NCI-H446 (cell line): ENCODE results near the gene SIX5.

ENCODE experiments used
- DNase-seq, 2 experiments: peaks; one replicate each; lab custom pipeline; 2025; lab: John Stamatoyannopoulos, UW

Gene SIX5

DNA sequence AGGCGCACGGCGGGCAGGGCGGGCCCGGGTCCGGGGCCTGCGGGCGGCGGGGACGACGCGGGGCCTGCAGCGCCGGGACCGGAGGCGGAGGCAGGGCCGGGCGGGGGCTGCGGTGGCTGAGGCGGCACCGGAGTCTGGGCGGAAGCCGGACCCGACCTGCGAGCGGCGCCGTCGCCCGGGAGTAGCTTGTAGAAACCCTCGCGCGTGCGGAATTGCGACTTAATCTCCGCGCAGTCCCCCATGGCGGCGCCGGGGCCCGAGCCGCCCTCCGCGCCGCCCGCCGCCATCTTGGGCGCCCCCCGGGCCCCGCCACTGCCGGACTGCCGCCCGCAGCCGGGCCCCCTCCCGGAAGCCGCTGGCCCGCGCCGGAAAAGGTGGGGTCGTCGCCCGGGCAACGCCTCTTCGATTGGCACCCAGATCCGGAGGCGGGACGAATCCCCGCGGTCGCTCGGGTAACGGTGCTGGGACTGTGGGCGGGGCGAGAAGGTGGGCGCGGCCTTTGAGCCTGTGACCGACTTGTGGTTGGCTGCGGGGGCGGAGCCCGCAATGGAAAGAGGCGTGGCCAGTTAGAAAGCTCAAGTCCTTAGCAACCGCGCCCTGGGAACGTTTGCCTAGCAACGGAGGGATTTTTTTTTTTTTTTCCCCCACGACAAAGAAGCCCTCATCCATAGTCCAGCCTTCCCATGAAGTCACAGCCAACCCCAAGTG is 23.6 kb upstream of the SIX5 start, which contains the start of gene DMWD:
DMWD (minus strand) TSS at position 376 of the 708 bp plus-strand sequence; CDS start at position 287, 89 bp downstream.
- DNase-seq = peak; percentile 99 to 100

DNA sequence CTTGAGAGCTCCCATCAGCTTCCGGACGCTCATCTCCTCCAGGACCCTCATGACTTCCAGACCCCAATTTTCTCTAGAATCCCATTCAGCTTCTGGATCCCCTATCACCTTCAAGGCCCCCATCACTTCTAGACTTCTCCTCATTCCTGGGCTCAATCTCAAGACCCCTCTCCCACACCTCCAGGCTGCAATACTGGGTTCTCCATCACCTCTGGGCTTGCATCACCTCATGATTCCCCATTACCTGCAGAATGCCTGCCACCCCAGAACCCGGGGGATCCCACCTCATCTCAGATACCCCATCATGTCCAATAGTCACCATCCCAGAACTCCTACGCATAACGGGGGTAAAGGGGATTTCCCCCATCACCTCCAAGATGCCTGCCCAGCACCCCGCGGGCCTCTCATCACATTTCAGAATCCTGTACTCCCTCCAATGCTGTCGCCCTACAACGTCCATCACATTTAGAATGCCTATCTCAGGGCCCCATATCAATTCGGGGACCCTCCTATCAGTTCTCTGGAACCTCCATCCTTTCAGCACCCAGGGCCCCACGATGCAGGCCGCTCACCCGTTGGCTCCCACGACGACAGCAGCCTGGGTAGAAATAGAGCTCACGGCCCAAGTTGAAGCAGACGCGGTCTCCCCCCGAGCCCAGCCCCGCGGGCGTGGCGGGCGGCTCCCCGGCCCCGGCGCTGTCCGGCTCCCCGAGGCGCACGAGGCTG is 22.9 kb upstream of the SIX5 start:
- DNase-seq = no peak

DNA sequence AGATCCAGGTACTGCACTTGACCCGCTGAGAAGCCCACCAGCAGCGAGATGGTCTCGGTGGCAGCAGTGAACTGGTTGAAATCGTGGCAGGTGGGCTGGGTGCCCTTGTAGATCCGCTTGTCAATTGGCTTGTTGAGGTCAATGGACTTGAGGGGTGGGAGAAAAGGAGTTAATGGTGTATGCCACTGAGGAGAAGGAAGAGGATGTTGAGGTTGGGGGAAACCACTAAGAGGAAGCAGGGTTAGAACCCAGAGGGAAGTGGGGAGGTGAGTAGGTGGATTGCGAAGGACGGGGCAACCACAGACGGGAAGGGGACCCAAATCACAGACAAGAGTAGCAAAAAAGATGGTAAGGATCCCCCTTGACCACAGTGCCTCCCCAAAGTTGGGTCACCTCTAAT is 21.9 kb upstream of the SIX5 start:
- DNase-seq = no peak

DNA sequence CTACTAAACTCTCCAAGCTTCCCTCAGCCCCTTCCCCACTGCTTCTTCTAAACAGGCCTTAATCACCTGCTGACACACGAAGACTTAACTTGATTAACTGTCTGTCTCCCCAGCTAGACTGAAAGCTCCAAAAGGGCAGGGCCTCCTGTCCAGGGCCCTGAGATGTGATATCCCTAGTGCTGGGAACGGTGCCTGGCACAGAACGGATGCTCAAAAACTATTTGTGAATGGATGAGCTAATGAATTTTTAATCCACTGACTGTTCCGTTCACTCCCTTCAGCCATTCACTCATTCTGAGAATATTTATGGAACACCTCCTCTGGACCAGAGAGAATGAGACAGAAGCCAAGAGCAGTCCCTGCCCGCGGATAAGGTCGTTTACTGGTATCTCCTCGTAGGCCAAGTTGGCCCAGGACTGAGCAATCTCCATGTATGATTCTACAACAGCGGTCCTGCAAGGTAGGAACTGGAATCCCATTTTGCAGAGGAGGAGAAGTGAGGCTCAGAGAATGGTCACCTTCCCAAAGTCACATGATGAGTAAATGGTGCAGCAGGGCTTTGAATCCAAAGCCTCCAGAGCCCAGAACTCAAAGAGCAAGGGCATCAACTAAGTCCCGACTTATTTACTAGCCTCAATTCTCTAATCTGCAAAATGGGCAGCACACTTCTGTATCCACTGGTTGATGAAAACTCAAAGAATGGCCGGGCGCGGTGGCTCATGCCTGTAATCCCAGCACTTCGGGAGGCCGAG is 20.2 kb upstream of the SIX5 start:
- no peak for DNase-seq

DNA sequence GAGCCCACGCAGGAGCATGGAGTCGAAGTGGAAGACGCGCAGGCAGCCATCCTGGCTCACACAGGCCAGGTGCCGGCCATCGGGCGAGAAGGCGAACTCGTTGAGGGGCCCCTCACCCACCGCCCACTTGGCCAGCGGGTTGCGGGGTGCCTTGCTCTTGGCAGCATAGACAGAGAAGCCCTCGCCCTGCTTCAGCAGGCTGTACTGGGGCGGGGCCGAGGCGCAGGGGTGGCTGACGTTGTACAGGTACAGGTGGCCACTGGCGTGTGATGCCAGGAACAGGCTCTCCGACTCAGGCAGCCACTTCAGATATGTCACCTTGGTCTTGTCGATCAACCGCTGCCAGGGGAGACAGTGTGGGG is 17.5 kb upstream of the SIX5 start:
- DNase-seq = no peak

DNA sequence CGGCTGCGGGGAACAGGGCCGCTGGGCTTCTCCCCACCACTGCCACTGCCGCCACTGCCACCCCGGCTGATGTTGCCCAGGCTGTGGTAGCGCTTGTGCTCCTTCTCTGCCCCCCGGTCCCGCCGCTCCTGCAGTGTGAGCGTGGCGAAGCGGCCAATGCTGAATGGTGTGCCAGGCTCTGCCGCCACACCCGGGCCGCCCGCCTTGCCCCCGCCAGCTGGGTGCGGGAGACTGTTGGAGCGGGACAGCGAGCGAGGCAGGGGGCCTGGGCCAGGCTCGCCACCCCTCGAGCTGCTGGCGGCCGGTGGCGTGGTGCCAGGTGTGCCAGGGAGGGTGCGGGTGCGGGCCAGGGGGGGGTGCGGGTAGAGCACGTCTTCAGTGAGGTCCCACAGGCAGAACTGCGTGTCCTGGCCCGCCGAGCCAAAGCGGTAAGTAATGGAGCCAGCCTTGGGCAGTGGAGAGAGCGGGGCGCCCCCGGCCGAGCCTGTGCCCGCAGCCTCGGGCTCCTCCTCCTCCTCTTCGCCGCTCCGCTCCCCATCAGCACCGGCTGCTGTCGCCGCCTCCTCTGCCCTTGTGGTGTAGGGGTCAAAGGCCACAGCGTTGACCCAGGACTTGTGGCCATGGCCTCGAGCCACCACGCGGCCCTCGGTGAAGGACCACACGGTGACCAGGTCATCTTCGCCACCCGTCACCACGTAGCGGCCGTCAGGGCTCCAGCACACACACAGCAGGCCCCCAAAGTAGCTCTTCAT is 16.9 kb upstream of the SIX5 start:
- no peak for DNase-seq

DNA sequence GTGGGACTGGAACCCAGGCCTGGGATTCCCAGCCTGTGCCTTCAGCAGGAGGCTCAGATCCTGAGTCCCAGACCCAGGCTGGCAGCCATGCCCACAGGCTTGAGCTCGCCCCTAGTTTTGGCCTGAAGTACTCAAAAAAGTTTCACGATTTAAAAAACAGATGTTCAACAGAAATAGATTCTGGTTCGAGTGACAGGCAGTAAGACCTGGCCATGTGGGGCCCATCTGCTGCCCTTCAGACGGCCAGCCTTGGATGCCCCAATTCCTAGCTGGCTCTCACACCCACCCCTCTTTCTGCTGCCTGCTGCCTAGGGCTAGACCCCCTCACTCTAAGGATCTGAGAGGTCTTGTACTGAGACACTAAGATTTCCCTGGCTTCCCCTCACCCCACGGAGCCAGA is 16.0 kb upstream of the SIX5 start:
- no peak for DNase-seq

DNA sequence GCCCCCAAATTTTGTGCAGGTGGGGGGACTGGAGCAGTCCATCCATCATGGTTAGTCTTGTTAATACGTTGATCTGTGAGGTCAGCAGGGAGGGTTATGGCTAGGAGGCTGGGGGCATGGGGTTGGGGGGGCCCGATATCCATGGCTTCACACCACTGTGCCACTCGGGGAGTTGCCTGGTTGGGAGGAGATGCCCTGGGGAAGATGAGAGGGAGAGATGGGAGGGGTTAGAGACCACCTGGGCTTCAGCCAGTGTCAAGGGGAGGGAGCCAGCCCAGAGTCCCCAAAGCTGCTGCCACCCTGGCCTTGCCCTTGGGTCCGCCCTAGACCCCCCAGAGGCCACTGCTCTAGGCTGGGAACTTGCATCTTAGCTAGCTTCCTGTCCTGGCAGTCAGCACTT is 15.0 kb upstream of the SIX5 start:
- no peak for DNase-seq

DNA sequence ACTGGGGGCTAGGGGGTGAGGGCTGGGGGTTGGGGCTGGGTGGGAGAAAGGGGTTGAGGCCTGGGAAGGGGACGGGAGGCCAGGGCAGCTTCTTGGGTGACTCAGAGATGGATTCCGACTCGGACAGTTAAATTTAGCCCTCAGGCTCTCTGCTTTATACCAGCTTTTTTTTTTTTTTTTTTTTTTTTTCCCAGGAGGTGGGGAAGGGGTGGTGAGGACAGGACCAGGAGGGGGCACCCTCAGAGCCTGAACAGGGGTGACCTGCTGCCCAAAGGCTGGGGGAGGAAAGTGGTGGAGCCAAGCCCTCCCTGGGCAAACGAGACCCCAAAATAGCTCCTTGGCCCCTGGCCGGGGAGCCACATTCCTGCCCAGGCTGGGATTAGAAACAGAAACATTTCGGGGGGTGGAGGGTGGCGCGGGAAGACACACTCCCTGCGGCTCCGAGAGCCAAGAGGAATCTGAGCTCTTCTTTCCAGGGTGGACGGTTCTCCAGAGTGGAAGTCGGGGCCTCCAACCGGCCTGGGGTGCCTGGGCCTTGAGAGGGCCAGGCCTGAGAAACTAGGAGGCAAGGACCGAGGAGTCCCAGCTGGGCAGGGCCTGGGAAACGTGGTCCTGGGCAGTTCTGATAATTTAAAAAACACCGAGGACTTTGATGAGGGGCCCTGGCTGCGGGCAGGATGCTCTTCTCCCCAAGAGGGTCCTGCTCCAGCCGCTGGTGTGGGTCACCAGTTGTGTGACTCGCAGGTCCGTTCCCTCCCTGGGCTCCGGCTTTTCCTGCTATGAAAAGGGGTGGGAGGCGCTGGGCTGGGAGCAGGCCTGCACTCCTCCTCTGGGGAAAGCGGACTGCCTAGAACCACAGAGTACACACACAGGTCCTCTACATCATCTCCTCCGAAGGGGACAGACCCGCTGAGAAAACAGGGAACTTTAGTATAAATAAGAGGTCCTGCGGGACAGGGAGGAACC is 14.1 kb upstream of the SIX5 start:
- DNase-seq = no peak

DNA sequence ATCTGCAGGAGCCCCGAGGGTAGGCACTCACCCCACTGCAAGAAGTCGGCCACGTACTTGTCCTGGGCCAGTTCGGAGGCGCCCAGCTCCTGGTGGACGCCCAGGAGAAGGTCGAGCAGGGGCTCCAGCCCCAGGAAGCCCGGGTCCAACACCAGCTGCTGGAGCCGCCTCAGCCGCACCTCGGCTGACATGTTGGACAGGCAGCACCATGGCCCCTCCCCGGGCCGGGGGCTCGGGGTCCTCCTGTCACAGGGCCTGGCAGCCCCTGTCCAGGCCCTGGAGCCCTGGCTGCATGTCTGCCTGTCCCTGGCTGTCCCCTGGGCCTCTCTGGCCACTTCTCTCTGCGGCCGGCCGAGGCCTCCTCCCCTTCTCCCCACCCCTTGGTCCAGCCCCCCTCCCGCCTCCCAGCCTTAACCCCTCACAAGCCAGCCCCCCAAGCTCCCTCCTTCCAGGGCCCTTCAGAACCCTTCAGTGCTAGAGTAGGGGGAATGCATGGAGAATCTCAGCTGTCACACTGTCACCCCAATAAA is 13.2 kb upstream of the SIX5 start, which contains the start of gene DMPK:
DMPK (minus strand) TSS at position 329 of the 530 bp plus-strand sequence; CDS start at position 191, 138 bp downstream.
- DNase-seq = no peak

DNA sequence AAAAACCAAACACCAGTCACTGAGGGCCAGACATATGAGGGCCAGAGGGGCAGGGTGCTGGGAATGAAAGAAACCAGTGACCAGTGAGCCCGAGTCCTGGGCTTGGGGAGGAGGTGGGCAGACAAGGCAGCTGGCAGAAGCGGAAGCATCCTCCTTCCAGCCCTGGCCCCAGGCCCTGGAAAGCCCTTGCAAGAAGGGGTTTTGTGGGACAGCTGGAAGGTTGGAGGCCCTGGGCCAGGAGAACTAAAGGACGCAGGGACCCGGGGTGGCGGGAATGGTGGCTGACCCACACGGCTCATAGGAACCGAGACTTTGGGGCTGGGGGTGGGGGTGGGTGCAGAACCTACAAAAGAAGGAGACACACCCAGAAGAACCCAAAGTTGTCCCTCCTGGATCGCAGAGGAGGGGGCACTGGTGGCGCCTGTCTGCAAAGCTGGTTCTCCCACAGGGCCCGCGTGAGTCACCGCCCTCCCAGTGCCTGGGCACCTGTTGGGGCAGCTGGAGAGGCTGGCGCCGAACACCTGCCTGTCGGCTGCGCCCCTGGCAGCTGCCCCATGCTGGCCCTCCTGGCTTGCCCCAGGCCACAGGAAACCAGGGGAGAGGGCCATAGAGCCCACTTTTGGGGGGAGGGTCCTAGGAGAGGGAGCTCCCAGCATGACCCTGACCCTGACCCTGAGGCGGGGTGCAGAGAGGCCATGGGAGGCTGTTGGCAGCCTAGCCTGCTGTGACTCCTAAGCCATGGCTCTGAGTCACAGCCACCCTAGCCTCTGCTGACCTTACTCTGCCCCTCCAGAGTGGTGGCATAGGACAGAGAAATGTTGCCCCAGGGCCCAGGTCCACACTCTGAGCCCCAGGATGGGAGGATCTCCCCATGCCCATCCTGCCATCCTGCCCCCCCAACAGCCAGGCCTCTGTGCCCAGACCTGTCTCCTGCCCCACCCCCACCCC is 12.4 kb upstream of the SIX5 start:
- DNase-seq = peak in 1 of 2 experiments; percentile 32

DNA sequence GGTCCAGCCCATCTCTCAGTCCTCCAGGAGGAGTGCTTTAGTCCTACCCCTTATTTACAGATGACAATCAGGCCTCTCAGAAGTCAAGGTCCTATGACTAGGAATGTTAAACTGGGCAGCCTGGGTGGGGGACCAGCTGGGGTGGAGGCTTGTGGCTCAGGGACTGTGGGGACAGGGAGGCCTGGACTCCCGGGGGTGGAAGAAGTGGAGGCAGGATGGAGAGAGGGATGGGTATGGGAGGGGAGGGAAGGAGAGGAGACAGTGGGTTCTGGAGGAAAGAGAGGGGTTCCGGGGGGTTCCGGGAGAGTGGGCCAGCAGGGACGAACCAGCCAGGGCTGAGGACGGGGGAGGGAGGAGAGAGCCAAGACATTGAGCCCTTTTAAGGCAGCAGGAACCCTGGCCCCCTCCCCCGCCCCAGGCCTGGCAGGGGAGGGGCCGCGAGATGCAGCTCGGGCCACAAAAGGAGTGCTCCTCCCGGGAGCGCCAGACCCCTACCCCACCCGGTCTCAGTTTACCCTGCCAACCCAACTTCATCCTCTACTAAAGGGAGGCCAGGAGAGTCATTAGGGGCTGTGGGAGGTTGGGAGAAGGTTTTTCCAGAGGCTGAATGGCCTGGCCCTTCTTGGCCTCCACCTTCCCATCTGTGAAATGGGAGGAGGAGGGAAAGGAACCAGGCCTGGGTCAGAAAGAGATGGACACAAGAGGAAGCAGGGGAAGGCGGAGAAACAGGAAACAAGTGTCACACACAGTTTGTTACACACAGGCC is 11.6 kb upstream of the SIX5 start:
- no peak for DNase-seq

DNA sequence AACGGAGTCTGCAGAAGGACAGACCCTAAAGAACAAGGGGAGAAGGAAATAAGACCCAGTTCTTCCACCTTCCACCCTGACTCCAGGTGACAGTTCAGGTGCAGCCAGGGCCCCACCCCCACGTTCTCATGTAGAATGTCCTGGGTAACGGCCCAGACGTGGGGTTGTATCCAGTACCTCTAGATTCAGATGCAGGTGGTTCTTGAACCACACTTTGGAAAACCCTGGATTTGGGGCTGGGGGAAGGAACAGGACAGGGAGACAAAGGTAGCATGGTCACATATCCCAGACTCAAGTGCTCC is 11.0 kb upstream of the SIX5 start:
- no peak for DNase-seq

DNA sequence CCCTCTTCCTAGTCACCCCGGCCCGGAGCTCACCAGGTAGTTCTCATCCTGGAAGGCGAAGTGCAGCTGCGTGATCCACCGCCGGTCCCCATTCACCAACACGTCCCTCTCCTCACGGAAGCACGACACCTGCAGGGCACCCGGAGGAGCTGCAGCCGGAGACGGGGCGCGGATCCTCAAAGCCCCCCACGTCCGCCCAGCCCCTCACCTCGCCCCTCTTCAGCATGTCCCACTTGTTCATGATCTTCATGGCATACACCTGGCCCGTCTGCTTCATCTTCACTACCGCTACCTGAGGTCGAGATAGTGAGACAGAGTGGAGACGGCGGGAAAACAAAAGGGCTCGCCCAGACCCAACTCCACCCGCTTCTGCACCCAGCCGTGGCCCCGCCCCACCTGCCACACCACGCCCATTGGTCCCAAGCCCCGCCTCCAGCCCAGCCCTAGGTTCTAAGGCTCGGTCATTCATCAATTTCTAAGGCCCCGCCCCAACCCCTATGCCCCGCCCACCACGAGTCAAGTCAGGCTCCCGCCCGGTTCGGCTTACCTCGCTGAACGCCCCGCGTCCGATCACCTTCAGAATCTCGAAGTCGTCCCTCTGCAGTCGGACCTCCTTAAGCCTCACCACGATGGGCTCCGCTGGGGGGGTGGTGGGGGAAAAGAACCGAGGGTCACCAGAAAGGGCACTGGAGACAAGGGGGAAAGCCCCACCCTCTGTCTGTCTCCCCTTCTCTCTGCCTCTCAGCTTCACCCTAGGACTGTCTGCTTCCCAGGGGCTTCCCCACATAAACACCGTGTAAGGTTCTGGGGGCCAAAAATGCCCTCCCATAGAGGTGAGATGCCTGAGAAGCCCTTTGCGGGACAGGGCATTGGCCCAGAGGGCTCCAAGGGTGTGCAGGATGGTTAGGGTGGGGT is 10.4 kb upstream of the SIX5 start:
- DNase-seq = peak; percentile 86 to 93

DNA sequence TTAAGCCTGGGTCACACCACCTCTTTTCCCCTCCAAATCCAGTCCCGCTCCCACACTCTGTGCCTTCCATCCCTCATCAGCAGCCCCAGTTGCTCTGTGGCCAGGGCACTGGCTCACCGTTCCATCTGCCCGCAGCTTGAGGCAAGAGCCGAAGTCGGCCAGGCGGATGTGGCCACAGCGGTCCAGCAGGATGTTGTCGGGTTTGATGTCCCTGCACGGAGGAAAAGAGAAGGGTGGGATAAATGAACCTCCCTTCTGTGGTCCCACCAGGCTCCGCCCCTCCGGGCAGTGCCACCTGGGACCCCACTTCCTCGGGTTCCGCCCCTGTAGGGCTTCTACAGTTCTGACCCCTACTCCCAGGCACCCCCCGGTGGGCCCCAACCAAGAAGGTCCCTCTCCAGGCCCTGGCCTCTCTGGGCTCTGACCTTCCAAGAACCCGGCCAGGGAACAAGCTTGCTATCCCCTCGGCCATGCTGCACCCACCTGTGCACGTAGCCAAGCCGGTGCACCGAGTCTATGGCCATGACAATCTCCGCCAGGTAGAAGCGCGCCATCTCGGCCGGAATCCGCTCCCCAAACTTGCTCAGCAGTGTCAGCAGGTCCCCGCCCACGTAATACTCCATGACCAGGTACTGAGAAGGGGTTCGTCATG is 9.1 kb upstream of the SIX5 start:
- no peak for DNase-seq

DNA sequence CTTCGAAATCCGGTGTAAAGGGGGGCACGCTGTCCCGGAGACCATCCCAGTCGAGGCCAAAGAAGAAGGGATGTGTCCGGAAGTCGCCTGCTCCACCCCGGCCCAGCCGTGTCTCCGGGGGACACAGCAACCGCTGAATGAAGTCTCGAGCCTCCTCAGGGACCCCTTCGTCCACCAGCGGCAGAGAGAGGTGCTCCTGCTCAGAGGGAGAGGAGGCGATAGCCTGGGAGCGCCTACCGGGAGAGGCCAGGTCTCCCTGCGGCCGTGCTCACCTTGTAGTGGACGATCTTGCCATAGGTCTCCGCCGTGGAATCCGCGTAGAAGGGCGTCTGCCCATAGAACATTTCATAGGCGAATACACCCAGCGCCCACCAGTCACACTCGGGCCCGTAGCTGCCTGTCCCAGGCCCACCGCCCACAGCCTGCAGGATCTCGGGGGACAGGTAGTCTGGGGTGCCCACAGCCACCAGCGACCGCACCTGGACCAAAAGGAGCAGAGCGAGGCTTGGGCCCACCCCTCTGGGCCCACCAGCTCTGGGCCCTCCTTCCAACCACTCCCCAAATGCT is 8.4 kb upstream of the SIX5 start:
- DNase-seq = no peak

DNA sequence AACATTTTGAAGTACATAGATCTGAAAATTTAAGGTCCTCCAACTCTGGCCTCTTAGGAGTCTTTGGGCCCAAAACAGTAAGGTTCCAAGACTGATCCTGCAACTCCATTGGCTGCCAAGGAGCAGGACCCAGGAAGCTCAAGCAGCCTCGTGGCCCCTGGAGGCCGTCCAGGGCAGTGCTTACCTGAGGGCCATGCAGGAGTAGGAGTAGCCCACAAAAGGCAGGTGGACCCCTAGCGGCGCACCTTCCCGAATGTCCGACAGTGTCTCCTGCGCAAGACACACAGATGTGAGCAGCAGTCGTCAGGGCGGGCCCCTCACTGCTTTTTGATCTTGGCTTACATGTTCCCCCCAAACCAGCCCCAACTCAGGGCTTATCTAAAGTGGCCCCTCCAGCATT is 5.7 kb upstream of the SIX5 start:
- no peak for DNase-seq
